HepG2 (cell line): ENCODE measurements around the gene CAV3.

ENCODE experiments used
- ZNF207 ChIP-seq: fragments of 450-650 bp; IDR thresholded peaks from 2 replicates; pipeline ENCODE4 v1.6.1; 2016; ENCODE audit warnings: antibody characterized with exemption, borderline replicate concordance
- TF ChIP-seq, protein P1 (sequence below): sonication (generic); formaldehyde crosslinking; IDR thresholded peaks from 2 replicates; pipeline ENCODE4 v1.5.0; 2020; ENCODE audit warnings: mild to moderate bottlenecking, missing genetic modification reagents, moderate library complexity

DNA sequence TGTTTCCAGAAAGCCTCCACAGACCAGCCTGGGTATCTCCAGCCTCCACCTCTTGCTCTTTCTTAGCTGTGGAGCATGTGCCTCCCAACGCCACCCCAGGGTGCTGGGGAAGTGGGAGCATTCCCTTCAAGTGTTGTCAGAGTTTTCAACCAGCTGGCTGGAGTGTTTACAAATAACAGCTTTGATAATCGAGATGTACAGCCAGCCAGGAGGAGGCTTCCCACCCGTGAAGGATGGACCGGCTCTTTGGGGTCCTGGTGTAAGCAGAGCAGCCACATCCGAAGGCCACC lies 44.3 kb downstream of the CAV3 start:
- no peak for TF ChIP-seq ZNF207
- TF ChIP-seq, protein P1, sequence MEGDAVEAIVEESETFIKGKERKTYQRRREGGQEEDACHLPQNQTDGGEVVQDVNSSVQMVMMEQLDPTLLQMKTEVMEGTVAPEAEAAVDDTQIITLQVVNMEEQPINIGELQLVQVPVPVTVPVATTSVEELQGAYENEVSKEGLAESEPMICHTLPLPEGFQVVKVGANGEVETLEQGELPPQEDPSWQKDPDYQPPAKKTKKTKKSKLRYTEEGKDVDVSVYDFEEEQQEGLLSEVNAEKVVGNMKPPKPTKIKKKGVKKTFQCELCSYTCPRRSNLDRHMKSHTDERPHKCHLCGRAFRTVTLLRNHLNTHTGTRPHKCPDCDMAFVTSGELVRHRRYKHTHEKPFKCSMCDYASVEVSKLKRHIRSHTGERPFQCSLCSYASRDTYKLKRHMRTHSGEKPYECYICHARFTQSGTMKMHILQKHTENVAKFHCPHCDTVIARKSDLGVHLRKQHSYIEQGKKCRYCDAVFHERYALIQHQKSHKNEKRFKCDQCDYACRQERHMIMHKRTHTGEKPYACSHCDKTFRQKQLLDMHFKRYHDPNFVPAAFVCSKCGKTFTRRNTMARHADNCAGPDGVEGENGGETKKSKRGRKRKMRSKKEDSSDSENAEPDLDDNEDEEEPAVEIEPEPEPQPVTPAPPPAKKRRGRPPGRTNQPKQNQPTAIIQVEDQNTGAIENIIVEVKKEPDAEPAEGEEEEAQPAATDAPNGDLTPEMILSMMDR (CRISPR knock-in tag), result no peak
